Measurements from ENCODE around the gene POLH. TPM values are rescaled to one million over a fixed set of nuclear protein-coding genes. Genes with fewer than 3 reads are reported as not detected.

POLH gene
- total RNA-seq: 18.3 and 19.2 TPM in 2 replicates

DNA sequence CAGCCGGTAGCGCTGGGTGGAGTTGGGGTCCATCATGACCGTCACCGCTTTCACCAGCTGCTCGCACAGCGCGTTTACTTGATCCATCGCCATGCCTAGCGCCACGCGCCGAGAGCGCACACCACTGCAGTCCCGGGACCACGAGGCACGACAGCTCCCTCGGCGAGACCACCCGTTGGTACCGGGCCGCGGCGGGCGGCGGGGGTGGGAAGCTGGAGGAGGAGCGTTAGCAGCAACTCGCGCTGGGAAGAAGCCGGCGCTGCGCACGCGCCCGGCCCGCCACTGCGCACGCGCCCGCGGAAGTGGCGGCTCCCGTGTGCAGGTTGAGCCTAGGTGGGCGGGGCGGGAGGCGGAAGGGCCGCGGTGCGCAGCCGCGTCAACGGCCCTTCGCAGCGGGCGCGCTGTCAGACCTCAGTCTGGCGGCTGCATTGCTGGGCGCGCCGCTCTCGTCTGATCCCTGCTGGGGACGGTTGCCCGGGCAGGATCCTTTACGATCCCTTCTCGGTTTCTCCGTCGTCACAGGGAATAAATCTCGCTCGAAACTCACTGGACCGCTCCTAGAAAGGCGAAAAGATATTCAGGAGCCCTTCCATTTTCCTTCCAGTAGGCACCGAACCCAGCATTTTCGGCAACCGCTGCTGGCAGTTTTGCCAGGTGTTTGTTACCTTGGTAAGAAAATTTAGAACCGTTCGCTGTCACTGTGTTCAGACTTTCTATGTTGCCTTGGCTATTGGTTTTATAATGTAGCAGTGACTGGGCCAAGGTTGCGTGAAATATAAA lies at the start of gene POLH, which contains the start of gene XPO5:
TSS of gene POLH (plus strand) at position 414 of the 780 bp plus-strand sequence. CDS start 6,135 bp downstream, outside the sequence.
TSS of gene XPO5 (minus strand) at position 267 of the 780 bp plus-strand sequence. CDS start at position 93, 174 bp downstream.

DNA sequence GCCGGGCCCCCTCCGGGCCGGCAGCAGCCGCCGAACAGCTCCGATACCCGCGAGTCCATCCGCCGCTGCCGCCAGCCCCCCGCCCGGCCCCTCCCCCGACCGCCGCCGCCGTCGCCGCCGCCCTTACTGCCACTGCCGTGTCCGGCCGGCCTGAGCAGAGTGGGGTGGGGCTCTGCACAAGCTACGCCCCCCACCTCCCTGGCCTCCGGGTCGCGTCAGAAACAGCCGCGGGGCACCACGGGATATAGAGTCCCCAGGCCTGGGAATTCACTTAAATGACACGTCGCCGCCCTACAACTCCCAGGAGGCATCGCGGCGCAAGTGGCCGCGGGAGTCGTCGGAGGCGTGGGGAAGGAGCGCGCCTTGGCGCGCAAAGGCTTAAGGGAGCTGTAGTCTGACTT lies 53.1 kb downstream of the POLH start, which contains the start of gene GTPBP2:
TSS of gene GTPBP2 (minus strand) at position 161 of the 401 bp plus-strand sequence. CDS start at position 59, 102 bp downstream.

DNA sequence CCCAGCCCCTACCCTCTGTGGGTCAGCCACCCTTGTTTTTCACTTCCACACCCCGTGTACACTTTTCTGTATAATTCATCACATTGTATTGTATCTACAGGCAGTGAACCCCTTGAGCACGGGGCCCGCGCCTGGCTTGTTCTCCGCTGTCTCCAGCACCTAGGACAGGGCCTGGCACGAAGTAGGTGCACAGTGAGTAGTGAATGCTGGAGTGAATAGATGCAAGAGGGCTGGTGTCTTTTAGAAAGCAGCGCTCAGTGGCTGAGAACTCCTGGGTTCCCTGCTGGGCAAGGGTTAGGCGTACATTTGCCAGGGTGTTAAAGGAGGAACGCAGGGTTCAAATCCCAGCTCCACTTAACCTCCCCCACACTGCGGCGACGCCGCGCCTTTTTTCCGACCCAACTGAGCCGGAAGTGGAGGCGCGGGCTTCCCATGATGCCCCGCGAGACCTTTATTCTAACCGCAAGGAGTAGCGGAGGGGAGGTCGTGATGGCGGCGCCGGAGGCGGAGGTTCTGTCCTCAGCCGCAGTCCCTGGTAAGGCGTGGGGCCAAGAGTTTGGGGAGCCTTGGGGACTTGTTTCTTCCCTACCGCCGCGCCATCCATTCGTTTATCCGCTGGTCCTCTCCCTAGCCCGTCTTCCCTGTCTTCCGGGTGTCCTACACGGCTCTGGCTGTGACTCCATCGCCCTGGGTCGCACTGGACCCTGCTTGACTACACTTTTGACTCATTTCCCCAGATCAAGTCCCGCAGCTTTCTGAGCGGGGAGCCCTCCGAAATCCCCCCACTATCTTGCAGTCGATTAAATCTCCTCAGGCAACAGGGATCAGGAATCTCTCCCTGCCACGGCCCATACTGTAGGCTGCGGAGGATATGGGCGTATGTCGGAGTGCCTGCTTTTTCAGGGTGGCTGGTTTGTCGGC lies 59.7 kb downstream of the POLH start, which contains the start of gene MAD2L1BP:
TSS of gene MAD2L1BP (plus strand) at position 454 of the 921 bp plus-strand sequence. CDS start at position 490, 36 bp downstream.

DNA sequence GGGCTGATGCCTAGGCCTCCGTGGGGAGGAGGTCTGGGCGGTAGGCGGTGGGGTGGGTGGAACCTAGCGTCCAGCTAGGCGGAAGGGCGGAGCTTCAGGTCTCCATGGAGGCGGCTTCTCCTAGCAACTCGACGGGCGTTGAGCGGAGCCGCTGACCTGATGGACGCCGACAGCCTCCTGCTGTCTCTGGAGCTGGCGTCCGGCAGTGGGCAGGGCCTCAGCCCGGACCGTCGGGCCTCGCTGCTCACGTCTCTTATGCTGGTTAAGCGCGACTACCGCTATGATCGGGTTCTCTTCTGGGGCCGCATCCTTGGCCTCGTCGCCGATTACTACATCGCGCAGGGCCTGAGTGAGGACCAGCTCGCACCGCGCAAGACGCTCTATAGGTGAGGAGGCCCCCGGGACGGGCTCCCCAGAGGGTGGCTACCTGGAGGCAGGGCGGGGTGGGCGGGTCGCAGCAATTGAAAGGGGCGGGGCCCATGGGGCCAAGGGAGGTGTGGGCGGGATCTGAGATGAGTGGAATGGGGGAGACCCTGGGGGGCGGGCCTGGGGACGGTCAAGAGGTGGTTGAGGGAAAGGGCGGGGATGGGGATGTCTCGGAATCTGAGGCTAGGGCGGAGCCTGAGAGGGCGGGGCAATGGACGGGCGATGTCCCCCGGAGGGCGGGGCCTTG lies 69.1 kb downstream of the POLH start, which contains the start of gene RSPH9:
TSS of gene RSPH9 (plus strand) at position 97 of the 673 bp plus-strand sequence. CDS start at position 160, 63 bp downstream.

Other genes starting within 250 kb of the POLH start
- gene ZNF318, start 206.5 kb upstream of the POLH start, total RNA-seq: 5.4 and 6.2 TPM in 2 replicates
- gene ABCC10, start 148.6 kb upstream of the POLH start, total RNA-seq: 14.1 and 20.8 TPM in 2 replicates
- gene DLK2, start 120.6 kb upstream of the POLH start, total RNA-seq: 1.0 and 1.5 TPM in 2 replicates
- gene TJAP1, start 98.6 kb upstream of the POLH start, total RNA-seq: 18.5 and 20.4 TPM in 2 replicates
- under 0.01 and 0.15 TPM in 2 replicates for gene LRRC73, start 65.8 kb upstream of the POLH start, total RNA-seq
- gene YIPF3, start 59.3 kb upstream of the POLH start, total RNA-seq: 110 and 117 TPM in 2 replicates
- gene POLR1C, start 59.1 kb upstream of the POLH start, total RNA-seq: 24.2 and 27.9 TPM in 2 replicates
- gene XPO5, start 147 bp upstream of the POLH start, total RNA-seq: 15.2 and 15.5 TPM in 2 replicates
- 49.9 and 50.6 TPM in 2 replicates for gene GTPBP2, start 53.1 kb downstream of the POLH start, total RNA-seq
- gene MAD2L1BP, start 59.7 kb downstream of the POLH start, total RNA-seq: 33.9 and 37.7 TPM in 2 replicates
- gene RSPH9, start 68.9 kb downstream of the POLH start, total RNA-seq: 0.67 and 0.74 TPM in 2 replicates
- gene MRPS18A, start 111.6 kb downstream of the POLH start, total RNA-seq: 51.6 and 60.2 TPM in 2 replicates
- gene VEGFA, start 194.0 kb downstream of the POLH start, total RNA-seq: 40.0 and 53.8 TPM in 2 replicates